ENCODE data around the gene POU2F3.

DNA sequence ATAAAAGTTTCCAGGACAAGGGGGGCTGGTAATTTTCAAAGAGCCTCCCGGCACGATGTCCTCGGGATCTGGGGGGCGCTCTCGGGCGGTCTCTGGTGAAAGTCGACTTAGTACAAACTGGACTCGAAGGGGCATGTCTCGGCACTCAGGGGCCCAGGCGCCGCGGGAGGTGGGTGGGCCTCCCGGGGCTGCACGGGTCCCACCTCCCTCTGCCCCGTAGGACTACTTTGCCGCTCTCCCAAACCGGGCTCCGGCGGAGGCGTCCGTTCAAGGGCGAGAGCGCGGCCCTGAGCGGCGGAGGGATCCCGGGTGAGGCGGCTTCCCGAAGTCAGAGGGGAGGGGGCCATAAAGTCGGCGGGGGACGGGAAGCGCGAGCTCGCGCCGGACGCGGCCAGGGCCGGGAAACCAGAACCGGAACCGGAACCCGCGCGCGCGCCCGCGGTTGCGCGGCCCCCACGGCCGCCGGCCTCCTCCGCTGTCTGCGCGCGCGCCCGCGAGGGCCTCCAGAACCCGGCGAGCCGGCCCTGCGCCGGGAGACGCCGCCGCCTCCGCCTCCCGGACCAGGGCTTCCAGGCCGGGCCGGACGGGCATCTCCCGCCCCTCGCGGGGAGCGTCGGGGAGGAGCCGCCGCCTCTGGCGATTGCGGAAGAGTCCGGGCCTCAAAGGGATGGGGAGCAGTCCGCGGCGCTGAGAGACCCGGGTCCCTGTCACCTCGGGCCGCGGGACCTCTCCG, 96.1 kb downstream of the POU2F3 start, which contains the start of gene ARHGEF12:
- peak in 2 of 4 experiments; percentile 25 to 36 for TF ChIP-seq CTCF (IDR thresholded peaks at IDR 0.05)
- TF ChIP-seq POLR2AphosphoS5 (IDR thresholded peaks at IDR 0.05), result peak; percentile 76
- peak; percentile 60 for TF ChIP-seq POLR2A (IDR thresholded peaks at IDR 0.05)
